ENCODE results near the gene CCIN.
"Not testable (repeated sequence)": the region's sequence is repeated elsewhere in the genome, so short reads cannot be mapped to it uniquely, and the experiment has no call there.

Gene CCIN

DNA sequence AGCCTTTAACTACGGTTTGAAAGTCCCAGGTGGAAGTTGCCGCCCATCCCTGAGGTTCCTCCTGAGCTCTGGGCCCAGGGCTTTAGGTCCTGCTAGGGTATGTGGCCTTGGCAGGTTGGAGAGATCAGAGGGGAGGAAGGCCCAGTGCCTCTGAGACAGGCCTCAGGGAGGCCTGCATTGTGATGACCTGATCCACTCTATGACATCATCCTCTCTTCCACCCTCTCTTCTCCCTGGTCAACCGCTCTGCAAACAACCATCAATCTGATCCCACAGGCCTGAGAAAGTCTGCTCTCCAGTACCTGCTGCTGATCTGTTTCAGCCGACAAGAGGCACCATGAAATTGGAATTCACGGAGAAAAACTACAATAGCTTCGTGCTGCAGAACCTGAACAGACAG is at the start of gene CCIN:
CCIN (plus strand) TSS at position 223 of the 400 bp plus-strand sequence; CDS start at position 338, 115 bp downstream.
- DNase-seq (ENCODE audit: low spot score) = no peak

DNA sequence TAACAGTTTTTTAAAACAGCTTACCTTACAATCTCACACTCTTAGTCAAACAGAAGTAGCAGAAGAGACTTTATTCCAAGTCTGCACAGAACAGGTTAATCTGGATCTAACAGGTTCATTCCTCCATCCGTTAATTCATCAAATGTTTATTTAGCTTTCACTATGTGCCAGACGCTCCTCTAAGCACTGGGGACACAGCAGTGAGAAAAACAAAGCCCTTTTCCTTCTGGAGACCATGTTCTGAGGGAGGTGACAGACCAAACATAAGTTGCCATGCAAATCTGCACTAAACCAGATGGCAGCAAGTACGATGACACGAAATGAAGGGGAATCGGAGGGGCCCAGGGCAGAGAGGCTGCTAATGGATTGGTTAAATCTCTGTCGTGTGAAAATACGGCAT is 49.7 kb upstream of the CCIN start:
- DNase-seq (ENCODE audit: low spot score) = peak; percentile 73

DNA sequence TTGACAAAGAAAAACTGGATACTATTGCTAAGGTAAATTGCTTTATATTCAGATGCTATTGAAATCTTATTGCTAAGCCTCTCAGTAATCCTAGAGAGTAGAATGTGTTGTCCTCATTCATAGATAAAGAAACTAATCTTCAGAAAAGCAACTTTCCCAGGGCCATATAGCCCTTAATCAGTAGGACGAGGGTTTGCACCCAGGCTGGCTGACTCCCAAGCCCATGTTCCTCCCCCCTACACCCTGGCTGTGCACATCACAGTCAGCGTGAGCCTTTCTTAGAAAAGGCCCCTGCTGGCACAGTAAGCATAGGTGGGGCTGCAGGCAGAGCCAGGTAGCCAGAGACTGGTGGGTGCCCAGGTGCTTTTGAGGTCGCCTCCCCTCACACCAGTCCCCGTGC is 48.5 kb upstream of the CCIN start:
- peak; percentile 44 for DNase-seq (ENCODE audit: low spot score)

DNA sequence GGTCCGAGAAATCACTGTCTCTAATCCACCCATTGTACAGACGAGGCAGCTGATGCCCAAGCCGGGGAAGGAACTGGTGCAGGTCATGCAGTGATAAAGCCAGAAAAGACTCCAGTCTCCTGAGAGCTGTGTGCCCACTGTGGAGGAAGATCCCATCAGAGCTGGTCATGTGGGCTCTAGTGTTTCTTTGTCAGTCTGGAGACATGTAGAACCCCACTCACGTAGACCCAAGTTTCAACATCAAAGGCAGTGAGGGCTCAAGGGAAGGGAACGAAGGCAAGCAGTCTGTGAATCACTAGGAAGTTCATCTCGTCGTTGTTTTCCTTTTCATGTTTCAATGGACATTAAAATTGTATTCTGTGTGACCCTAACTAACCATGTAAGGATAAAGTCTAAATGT is 47.2 kb upstream of the CCIN start:
- no peak for DNase-seq (ENCODE audit: low spot score)

DNA sequence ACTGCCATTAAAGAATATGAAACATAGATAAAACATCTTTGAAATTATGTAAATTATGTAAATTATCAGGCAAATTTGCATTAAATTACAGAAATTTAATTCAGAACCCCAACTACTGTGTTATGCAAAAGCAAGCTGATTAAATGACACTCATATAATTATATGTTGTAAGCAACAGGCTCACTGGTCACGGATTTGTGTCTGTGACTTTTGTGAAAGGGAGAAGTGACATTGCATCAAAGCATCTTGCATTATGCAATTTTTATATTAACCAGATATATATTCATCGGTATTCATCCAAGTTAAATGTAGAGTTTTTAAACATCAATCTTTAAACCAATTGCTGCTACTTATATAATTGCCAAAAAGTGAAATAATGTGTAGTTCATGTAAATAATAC is 45.7 kb upstream of the CCIN start:
- DNase-seq (ENCODE audit: low spot score) = no peak

DNA sequence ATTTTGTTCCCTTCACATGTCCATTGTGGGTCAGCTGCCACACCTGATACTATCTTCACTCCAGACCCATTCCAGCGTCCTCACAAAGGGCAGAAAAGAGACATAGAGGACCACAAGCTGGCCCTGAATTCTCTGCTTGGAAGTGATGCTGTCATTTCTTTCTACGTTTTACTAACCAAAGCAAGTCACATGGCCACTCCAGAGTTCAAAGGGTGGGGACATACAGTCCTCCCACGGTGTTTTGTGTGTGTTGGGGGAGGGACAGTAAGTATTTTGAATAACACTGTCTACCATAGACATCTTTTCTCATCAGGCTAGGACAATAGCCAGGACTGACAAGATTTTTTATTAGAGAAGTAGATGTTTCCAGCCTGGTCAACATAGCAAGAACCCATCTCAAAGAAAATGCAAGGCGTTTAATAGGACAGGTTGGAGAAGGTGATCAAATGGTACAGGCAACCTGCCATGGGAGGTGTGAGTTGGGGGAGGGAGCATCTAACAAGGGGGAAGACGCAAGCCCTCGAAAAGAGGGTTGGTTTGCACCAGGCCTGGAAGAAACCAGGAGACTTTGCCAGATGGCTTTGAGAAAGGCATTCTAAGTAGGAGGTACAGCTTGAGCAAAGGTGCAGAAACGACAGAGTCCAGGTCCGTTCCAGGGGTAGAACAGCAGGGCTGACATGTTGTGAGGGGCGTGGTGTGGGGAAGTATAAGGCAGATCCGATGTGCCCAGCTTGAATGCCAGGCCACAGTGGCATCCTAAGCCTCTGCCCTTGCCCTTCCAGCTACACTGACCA is 43.9 kb upstream of the CCIN start:
- no peak for DNase-seq (ENCODE audit: low spot score)

DNA sequence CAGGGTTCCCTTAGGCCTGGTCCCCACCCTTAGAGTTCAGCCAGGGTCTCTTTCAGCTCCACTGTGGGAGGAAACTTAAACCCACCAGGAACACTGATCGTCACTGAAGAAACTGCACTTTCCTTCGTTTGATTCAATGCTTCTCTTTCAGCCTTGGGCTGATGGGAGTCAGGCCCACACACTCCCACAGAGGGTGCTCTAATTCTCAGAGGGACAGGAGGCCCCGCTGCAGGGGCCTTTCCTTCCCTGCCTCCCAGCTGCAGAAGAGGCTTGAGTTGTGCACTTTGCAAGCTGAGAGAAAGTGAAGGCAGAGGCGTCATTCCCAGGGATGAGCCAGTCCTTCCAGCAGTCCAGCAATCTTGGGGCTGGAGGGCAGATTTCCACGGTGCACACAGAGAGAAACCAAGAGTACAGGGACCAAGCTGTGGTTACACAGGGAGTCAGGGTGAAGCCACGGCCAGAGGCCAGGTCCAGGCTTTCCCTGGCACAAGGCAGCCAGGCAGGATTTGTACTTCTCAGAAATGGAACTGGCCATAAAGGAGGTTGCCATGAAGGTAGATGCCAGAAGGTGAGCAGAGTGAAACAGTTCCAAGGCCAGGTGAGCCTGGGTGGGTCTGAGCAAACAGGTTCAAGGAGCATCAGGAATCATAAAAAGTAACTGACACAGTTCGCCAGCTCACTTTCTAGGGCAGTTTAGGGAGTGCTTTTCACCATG is 43.0 kb upstream of the CCIN start:
- no peak for DNase-seq (ENCODE audit: low spot score)

DNA sequence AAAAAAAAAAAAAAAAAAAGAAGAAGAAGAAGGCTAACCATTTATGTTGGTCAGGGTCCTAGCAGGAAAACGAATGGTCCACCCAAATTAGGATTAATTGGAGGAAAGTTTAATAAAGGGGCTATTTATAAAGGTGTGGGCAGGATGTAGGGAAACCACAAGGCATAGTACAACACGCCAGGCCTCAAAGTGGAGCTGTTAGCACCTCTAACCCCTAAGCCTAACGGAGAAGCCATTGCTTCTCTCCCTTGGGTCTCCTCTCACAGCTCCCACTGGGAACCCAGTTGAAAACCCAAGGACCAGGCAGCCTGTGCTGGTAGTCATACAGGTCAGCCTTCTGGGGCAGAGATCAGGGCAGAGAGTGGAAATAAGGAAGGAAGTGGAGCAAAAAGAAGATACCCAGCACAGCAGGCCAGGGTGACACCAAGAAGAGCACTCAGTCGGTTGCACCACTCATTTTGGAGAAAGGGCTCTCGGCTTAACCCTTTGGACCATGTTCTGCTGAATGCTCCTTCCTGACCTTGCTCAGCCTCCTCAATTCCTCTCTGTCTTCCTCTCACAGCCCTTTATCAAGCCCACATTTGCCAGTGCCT is 41.4 kb upstream of the CCIN start:
- no peak for DNase-seq (ENCODE audit: low spot score)

DNA sequence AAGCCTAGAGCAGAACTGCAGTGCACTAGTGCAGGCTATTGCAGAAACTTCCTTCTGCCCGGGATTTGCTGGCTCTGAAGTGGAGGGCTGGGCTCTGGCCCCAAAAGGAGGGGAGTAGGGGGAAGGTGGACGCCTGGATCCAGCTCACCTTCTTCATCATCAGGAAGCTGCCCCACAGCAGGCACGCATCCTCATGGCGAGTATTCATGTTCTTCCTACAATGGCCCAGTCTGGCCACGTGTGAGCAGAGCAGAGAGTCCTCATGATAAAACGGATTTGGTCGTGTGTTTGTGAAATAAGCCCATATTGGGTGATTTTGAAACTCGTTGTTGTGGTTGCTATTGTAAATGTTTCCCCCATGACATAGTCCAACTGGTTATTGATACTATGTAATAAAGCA is 40.8 kb upstream of the CCIN start:
- DNase-seq (ENCODE audit: low spot score) = no peak

DNA sequence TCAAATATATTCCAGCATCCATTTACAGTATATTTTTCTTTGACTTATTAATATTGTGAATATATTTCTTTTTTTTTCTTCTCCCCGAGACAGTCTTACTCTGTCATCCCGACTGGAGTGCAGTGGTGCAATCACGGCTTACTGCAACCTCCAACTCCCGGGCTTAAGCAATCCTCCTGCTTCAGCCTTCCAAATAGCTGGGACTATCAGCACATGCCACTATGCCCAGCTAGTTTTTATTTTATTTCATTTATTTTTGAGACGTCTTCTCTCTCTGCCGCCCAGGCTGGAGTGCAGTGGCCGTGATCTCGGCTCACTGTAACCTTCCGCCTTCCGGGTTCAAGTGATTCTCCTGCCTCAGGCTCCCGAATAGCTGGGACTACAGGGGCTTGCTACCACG is 40.0 kb upstream of the CCIN start:
- no peak for DNase-seq (ENCODE audit: low spot score)

DNA sequence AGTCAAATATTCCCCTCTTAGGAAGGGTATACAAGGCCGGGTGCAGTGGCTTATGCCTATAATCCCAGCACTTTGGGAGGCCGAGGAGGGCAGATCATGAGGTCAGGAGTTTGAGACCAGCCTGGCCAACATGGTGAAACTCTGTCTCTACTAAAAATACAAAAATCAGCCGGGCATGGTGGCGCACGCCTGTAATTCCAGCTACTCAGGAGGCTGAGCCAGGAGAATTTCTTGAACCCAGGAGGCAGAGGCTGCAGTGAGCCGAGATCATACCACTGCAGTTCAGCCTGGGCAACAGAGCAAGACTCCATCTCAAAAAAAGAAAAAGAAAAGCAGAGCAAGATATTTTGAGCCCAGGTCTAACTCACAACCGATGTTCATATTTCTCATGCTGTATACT is 37.5 kb upstream of the CCIN start:
- not testable (repeated sequence) for DNase-seq (ENCODE audit: low spot score)

DNA sequence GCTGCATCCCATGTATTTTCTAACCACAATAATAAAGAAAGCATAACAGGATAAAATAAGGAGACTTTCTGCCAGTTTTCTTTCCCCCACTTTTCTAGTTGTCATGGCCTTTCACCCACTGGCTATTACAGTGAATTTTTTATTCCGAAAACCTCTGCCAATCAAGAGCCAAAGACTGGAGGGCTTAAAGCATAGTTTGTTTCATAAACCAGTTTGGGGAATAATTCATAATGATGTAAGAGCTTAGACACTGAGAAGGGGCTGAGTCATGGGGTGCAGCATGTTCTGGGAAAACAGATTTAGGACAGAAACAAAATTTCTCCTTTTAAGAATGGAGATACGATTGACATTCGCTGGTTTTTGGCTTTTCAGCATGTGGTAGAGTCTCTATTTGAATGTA is 37.1 kb upstream of the CCIN start:
- DNase-seq (ENCODE audit: low spot score) = no peak

DNA sequence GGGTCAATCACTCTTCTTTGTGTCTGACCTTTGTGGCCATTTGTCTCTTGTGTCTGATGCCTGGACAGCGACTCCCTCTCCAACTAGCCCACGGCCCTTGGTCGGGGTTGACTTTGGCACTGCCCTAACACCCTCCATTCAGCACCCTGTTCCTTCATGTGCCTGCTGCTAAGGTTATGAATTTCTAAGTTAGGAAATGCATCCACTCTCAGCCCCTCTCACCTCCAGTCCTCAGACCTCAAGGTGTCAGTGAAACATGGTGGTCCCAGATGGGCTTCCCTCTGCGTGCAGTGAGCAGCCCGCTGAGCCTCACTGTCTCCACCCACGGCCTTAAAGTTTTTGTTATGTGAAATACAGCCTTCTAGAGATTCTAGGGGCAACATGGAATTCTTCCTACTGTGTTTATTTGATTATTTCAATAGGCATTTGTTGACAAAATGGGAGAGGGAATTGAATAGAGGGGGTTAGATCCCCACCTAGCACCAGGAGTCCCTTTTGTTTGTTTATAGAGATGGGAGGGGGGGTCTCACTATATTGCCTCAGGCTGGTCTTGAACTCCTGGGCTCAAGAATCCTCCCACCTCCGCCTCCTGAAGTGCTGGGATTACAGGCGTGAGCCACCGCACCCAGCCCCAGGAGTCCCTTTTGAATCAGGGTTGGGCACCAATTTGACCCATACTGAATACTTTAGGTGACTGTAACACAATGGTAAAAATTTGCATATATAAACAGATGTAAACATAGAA is 34.3 kb upstream of the CCIN start:
- DNase-seq (ENCODE audit: low spot score) = no peak

DNA sequence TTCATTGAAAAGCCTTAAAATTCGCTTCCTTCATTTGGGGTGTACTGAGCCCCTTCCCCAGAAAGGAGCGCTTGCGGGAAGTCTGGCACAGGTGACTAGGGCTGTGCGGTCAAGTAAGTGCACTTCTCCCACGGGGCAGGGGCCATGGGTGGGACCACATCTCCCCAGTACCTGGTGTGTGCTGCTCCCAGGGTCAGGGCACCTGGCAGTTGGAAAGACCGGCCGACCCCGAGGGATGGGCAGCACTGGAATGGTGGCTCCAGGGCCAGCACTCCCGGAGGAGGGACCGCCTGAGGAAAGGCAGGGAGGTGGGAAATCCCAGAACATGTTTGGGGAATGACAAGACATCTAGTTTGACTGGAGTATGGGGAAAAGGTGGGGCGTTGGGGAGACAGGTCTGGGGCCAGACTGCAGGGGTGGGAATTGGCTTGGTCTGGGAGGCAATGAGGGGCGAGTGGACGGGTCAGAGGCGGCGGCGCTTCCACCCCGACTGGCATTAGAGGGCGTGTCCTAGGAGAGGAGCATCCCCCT is 33.4 kb upstream of the CCIN start:
- no peak for DNase-seq (ENCODE audit: low spot score)

DNA sequence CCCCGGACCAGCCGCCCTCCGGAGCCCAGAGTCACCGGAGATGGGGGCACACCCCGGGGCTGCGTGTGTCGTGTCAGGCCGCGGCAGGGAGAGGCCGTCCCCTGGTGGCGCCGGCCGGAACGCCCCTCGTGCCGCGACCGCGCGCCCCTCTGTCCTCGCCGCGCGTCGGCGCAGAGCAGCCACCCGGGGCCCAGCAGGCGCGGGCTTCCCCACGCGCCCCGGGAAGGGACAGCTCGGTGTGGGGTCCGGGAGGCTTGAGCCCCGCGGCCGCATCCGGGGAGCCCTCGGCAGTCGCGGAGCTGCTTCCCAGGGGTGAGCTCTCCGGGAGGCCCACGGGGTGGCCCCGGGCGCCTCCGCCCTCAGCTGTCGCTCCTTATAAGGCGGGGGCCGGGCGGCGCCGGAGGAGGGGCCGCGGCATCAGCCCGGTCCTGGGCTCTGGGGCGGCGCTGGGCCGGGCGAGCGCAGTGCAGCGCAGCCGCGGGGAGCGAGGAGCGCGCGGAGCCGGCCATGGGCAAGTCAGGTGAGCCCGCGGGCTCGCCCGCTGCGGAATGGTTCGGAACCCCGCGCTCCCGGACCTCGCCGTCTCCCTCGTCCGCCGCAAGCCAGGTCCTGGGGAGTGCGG is 32.8 kb upstream of the CCIN start, which contains the start of gene GLIPR2:
GLIPR2 (plus strand) TSS at position 462 of the 622 bp plus-strand sequence; CDS start at position 508, 46 bp downstream.
- peak; percentile 96 for DNase-seq (ENCODE audit: low spot score)

DNA sequence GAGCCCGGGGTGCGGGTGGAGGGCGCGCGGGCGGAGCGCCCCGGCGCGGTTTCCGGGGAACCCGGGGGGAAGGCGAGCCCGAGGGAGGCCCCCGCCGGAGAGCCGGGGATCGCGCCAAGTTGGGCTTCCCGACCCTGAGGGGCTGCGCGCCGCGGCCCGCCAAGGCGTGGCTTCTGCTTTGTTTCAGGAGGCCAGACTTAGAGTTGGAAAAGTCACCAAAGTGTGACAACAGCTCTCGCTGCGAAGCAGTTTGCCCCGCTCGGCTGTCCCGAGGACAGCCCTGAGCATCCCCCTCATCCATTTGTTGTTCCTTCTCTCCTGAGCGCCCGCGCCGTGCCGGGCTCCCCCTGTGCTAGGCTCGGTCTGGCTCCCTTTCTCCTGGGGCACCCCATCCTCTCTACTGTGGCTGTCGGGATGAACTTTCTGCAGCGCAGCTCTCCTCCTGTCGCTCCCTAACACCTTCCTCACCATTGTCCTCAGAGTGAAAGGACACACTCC is 32.2 kb upstream of the CCIN start:
- no peak for DNase-seq (ENCODE audit: low spot score)

DNA sequence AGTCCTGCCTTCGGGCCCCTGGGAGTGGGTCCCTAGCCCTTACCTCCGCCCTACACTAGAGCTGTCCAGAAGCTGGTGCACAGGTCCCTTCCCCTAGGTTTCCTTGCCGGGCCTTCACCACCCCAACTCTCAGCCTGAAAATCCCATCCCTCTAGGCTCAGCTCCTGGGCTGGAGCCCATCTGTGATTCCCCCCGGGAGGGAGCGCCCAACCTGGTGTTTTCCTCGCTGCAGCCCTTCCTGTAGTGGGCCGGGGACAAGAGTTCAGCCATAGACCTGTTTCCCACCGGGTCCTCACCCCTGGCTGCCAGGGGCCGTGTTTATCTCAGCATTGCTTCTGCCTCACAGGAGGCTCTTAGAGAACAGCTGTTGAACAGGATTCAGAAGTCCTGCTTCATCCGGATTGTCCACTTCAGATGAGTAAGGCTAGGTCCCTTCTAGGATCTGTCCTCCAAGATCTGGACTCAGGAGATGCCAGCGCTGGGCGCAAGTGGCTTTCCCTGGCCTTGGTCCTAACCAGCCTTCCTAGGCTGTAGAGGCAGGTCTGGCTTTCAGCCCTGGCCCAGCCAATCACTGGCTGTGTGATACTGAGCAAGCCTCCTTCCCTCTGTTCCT is 31.7 kb upstream of the CCIN start:
- peak; percentile 61 for DNase-seq (ENCODE audit: low spot score)

DNA sequence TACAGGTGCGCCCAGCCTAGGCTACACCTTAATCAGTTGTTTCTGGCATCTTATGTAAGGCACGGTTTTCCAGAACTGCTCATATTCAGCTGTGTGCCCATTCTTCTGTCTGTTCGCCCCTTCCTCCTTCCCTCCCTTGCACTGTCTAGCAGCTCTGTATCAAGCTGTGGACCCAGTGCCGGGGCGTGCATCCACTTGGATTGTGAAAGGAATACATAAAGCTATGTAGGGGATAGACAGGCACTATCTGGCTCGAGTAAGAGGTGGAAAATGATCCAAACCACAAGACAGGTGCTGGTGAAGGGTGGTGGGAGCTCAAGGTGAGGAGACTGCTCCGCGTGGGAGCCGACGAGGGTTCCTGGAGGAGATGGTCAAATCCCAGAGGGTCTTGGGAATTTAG is 30.7 kb upstream of the CCIN start:
- no peak for DNase-seq (ENCODE audit: low spot score)

DNA sequence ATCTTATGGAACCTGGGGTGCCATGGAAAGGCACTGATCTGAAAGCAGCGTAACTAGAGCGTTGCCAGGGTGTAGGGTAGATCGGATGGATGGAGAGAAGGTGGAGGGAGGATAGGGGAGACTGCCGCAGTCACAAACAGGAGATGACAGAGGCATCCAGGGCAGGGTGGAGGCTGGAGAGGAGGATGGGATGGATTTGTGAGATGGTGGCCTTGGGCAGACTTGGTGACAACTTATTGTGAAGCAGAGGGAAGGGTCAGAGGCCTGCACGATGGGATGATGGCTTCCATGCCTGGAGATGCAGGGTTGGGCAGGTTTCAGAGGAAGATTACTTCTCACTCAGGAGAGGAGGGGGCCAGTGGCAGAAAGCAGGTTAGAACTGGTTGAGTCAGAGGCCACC is 30.3 kb upstream of the CCIN start:
- no peak for DNase-seq (ENCODE audit: low spot score)

DNA sequence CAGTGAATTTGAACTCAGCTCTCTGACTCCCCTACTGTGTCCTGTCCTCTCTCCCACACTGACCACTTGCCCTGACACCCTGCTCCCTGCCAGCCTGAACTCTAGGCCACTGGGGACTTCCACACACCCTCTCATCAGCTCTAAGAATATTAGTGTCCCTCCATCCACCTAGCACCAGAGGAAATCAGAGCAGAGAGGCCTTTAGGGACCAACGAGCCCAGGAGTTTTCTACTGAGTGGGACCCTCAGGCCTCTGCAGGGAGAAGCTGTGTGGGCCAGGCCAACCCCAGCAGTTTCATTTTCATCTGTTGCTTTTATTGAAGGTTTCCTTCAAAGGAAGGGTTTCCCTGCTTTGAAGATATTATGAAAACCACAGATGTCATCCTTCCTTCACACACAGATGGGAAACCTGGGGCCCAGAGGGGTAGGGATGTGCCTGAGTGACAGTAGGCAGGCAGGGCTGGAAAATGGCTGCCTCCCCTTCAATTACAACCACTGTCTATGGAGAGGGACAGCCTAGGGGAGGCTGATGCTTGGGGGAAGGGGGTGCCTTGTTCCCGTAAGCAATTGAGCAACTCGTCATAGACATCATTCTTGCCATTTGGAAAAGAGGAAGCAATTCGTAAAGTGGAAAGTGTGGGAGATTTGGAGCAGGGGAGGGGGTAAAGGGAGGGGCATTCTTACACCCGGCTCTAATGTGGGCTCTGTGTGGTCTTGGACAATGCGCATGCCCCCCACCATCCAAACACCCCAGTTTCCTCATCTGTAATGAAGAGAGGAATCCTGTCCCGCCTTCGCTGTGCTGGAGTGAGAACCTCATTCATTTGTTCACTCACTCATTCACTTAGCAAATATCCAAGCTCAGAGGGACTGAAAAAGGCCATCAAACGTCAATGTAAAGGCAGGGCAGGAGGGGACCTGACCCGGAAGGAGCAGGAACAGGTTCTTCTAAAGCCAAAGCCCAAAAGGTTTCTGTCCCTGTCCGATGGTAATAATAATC is 28.8 kb upstream of the CCIN start:
- no peak for DNase-seq (ENCODE audit: low spot score)

Data from D341Med (cell line).